B cell (primary cell): ENCODE data around the gene VNN1. TPM values are rescaled to one million over a fixed set of nuclear protein-coding genes. Genes with fewer than 3 reads are reported as not detected.

Experiments
- ATAC-seq: fragments of 200-7000 bp; cut with Tn5 transposase; one replicate; pipeline ENCODE4 v1.10.0; 2021; ENCODE audit warnings: low read depth, mild to moderate bottlenecking, moderate number of reproducible peaks, moderate library complexity
- CTCF ChIA-PET: fragments of 350-600 bp; sonication (Branson Sonifier 250); formaldehyde crosslinking; loops from one replicate; lab custom pipeline; 2021; ENCODE audit warnings: antibody characterized with exemption, inconsistent platforms; lab: Charles Lee
- POLR2A ChIA-PET: fragments of 350-600 bp; sonication (Branson Sonifier 250); formaldehyde crosslinking; loops from one replicate; lab custom pipeline; 2021; ENCODE audit warnings: antibody characterized with exemption; lab: Charles Lee
- DNase-seq: peaks from one replicate; pipeline ENCODE4 v3.0.0; 2013
- H2AFZ ChIP-seq: 2 replicates; pipeline ENCODE4 v1.6.1; 2012; ENCODE audit warnings: mild to moderate bottlenecking, low read depth, low read length; ENCODE audit not compliant: insufficient read depth, poor library complexity, severe bottlenecking
- H3K27ac ChIP-seq, 2 donors: 1 replicate in 1 of 2; 2 replicates in 1 of 2; pipeline ENCODE4 v1.5.1; 2012 to 2013; ENCODE audit warnings: low read length in 2 of 2, mild to moderate bottlenecking in 2 of 2, moderate library complexity in 1 of 2
- H3K27me3 ChIP-seq, 4 experiments: fragments of 200-600 bp in 1 of 4; sonication (generic) in 1 of 4; replicated peaks in 1 of 4; 1 replicate in 2 of 4; 2 replicates in 2 of 4; pipeline versions ENCODE4 v1.6.1 to v1.7.0; 2013 to 2016; ENCODE audit warnings: low read length in 3 of 4, mild to moderate bottlenecking in 2 of 4, mixed read lengths in 1 of 4, moderate library complexity in 1 of 4; ENCODE audit not compliant: insufficient read depth in 4 of 4, control insufficient read depth in 3 of 4; ENCODE audit errors: control extremely low read depth in 1 of 4
- H3K36me3 ChIP-seq, 2 experiments: replicated peaks in 1 of 2; 1 replicate in 1 of 2; 2 replicates in 1 of 2; pipeline versions ENCODE4 v1.6.1 to v1.7.1; 2013; ENCODE audit warnings: low read length in 1 of 2; ENCODE audit not compliant: insufficient read depth in 2 of 2, control insufficient read depth in 1 of 2; ENCODE audit errors: control extremely low read depth in 1 of 2, extremely low read depth in 1 of 2
- H3K4me1 ChIP-seq, 2 donors: fragments of 200-600 bp in 1 of 2; sonication (generic) in 1 of 2; 1 replicate in 1 of 2; 2 replicates in 1 of 2; pipeline versions ENCODE4 v1.5.1 to v1.6.1; 2013 to 2017; ENCODE audit warnings: low read length in 2 of 2; ENCODE audit not compliant: control insufficient read depth in 2 of 2, insufficient read depth in 2 of 2
- H3K4me2 ChIP-seq: replicated peaks from 2 replicates; pipeline ENCODE3; 2012; ENCODE audit warnings: mild to moderate bottlenecking, low read depth, low read length; ENCODE audit not compliant: poor library complexity, severe bottlenecking
- H3K4me3 ChIP-seq, 5 experiments: fragments of 200-600 bp in 1 of 5; sonication (generic) in 1 of 5; 1 replicate in 3 of 5; 2 replicates in 2 of 5; pipeline versions ENCODE4 v1.5.1 to v1.7.0; 2011 to 2016; ENCODE audit warnings: low read length in 4 of 5, mild to moderate bottlenecking in 4 of 5, low read depth in 2 of 5, control low read depth in 1 of 5, moderate library complexity in 1 of 5; ENCODE audit not compliant: insufficient read depth in 1 of 5; ENCODE audit errors: control extremely low read depth in 1 of 5, extremely low read depth in 1 of 5
- H3K79me2 ChIP-seq: fragments of 200-600 bp; sonication (generic); one replicate; pipeline ENCODE4 v1.6.0; 2016; ENCODE audit warnings: low read length; ENCODE audit not compliant: control insufficient read depth, insufficient read depth
- H3K9ac ChIP-seq: fragments of 200-600 bp; sonication (generic); 2 replicates; pipeline ENCODE4 v1.6.1; 2017; ENCODE audit warnings: mild to moderate bottlenecking, low read length, moderate library complexity
- H3K9me3 ChIP-seq, 3 donors: one replicate each; pipeline versions ENCODE4 v1.6.1 to v1.7.1; 2013; ENCODE audit warnings: low read length in 2 of 3; ENCODE audit not compliant: control insufficient read depth in 2 of 3, insufficient read depth in 1 of 3; ENCODE audit errors: control extremely low read depth in 1 of 3
- H4K20me1 ChIP-seq: 2 replicates; pipeline ENCODE4 v1.6.0; 2012; ENCODE audit warnings: mild to moderate bottlenecking, low read length; ENCODE audit not compliant: insufficient read depth, control insufficient read depth, poor library complexity, severe bottlenecking
- H3K27ac Mint-ChIP-seq: one replicate; pipeline ENCODE4 v1.8.0; 2021; ENCODE audit warnings: mixed read lengths
- H3K27me3 Mint-ChIP-seq: one replicate; pipeline ENCODE4 v1.8.0; 2021; ENCODE audit warnings: mixed read lengths
- H3K4me1 Mint-ChIP-seq: one replicate; pipeline ENCODE4 v1.8.0; 2021; ENCODE audit warnings: mixed read lengths
- H3K4me3 Mint-ChIP-seq: one replicate; pipeline ENCODE4 v1.8.0; 2021; ENCODE audit warnings: mixed read lengths
- H3K9me3 Mint-ChIP-seq: one replicate; pipeline ENCODE4 v1.8.0; 2022; ENCODE audit warnings: mixed read lengths; ENCODE audit not compliant: insufficient read depth
- CTCF ChIP-seq: fragments of 200-600 bp; IDR thresholded peaks from one replicate; pipeline ENCODE4 v1.8.0; 2022; ENCODE audit warnings: antibody characterized with exemption, mild to moderate bottlenecking
- EZH2 ChIP-seq: IDR thresholded peaks from 2 replicates; pipeline ENCODE4 v1.6.1; 2012; ENCODE audit warnings: borderline replicate concordance, low read depth, mild to moderate bottlenecking, moderate library complexity, low read length; ENCODE audit not compliant: insufficient read depth, poor library complexity, severe bottlenecking
- WGBS: methylation state at CpG from one replicate; pipeline ENCODE4 v1.1.5; 2013; ENCODE audit warnings: missing lambda C conversion rate; ENCODE audit not compliant: insufficient coverage; 5-methylcytosine and 5-hydroxymethylcytosine counted together
- intact Hi-C: fragments of 100-400 bp; cut with micrococcal nuclease; formaldehyde crosslinking; loops from one replicate; pipeline ENCODE4 v1.10.0; 2022
- polyA plus RNA-seq: library from polyadenylated mRNA; depleted of rRNA; stranded (reverse); fragments of >200 nt; gene quantifications from 2 replicates; pipeline ENCODE4 v1.2.3, GENCODE V29; 2012
- total RNA-seq, 2 donors: library from RNA; stranded (reverse); fragments of 120-200 nt in 1 of 2; gene quantifications; 1 replicate in 1 of 2; 2 replicates in 1 of 2; pipeline versions ENCODE4 v1.2.3 to v1.2.4, GENCODE V29; 2013 to 2022

The VNN1 gene
- total and polyA plus RNA-seq, 2 donors (not counting 1 experiment from before 2014, with no cell fraction given): 0.04 TPM; not detected in 1

DNA sequence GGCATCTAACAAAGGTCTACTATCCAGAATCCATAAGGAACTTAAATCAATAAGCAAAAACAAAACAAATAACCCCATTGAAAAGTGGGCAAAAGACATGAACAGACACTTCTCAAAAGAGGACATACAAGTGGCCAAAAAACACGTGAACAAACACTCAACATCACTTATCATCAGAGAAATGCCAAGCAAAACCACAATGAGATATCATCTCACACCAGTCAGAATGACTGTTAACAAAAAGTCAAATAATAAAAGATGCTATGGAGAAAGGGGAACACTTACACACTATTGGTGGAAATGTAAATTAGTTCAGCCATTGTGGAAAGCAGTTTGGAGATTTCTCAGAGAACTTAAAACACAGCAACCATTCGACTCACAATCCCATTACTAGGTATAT lies 19.4 kb upstream of the VNN1 start:
- no peak for ATAC-seq
- CTCF ChIA-PET: interaction anchor here (1.6 kb wide), 1 partner anchor 34 kb away, joined by 3 read pairs; no protein-coding TSS in a partner anchor

DNA sequence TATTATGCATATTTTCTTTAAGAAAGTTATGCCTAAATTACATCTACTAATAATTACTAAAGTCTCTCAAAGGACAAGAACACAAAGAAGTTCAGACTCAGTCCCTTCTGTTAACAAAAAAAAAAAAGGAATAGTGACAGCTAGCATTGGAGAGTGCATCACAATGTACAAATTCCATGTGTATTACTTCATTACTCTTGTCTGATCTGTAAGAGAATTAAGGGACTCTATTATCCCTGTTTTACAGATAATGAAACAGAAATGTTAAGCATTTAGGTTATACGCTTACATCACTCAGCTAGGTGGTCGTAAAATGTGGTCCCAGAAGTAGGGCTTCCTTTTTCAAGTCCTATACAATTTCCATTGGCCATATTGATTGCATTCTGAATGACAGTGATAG lies 17.2 kb upstream of the VNN1 start:
- ChIA-PET CTCF (no interaction called here), POLR2A (no interaction called here)
- Mint-ChIP-seq H3K9me3 (no peaks in the 10 kb centered on the region), H3K4me3 (no peak overlapping the region), H3K4me1 (peaks cover 5% of the 10 kb centered on the region), H3K27ac (no peak overlapping the region), H3K27me3 (no peaks in the 10 kb centered on the region)
- no peaks in the 10 kb centered on the region for H3K9me3 ChIP-seq
- no peaks in the 10 kb centered on the region for H3K36me3 ChIP-seq
- H3K27ac ChIP-seq: no peak overlapping the region
- no peaks in the 10 kb centered on the region for H3K4me1 ChIP-seq
- no peaks in the 10 kb centered on the region for H3K79me2 ChIP-seq
- no peaks in the 10 kb centered on the region for H4K20me1 ChIP-seq
- TF ChIP-seq CTCF: no peak
- no peak for TF ChIP-seq EZH2
- no peak for ATAC-seq
- no peak for DNase-seq
- no peaks in the 10 kb centered on the region for H3K27me3 ChIP-seq
- H2AFZ ChIP-seq: no peak overlapping the region
- no peak overlapping the region for H3K9ac ChIP-seq
- H3K4me3 ChIP-seq: no peak overlapping the region
- H3K4me2 ChIP-seq: no peak overlapping the region
- intact Hi-C loops: no loop called here
- no CpG with 5 or more reads among the region's 2 CpGs for WGBS

More for the DNA sequence above, 19.4 kb upstream of the VNN1 start:
- no peak overlapping the region for H2AFZ ChIP-seq
- H3K36me3 ChIP-seq: no peaks in the 10 kb centered on the region
- intact Hi-C loops: no loop called here
- H4K20me1 ChIP-seq: no peaks in the 10 kb centered on the region
- no peaks in the 10 kb centered on the region for H3K9me3 ChIP-seq
- POLR2A ChIA-PET: no interaction called here
- no peaks in the 10 kb centered on the region for H3K27me3 ChIP-seq
- DNase-seq: no peak
- Mint-ChIP-seq H3K9me3 (no peaks in the 10 kb centered on the region), H3K4me1 (peaks cover 13% of the 10 kb centered on the region), H3K4me3 (no peak overlapping the region), H3K27me3 (no peaks in the 10 kb centered on the region), H3K27ac (no peak overlapping the region)
- H3K4me3 ChIP-seq: peak overlapping the region in 1 of 5 experiments; percentile 67
- TF ChIP-seq EZH2: no peak
- no peaks in the 10 kb centered on the region for H3K79me2 ChIP-seq
- no peak overlapping the region for H3K9ac ChIP-seq
- 83% methylated on average over 1 of the region's 2 CpGs for WGBS
- no peaks in the 10 kb centered on the region for H3K4me1 ChIP-seq
- no peak overlapping the region for H3K4me2 ChIP-seq
- no peak overlapping the region for H3K27ac ChIP-seq
